ENCODE data around the gene ATRIP. TPM values are rescaled to one million over a fixed set of nuclear protein-coding genes. Genes with fewer than 3 reads are reported as not detected.
A peak's percentile ranks its signal among the peaks of the same experiment; 100 is the strongest.

Gene ATRIP
- total RNA-seq, 1 donor from 2014 or later: 3.3 TPM

GRCh38 chr3:48409291-48410201 is 37.0 kb upstream of the ATRIP start:
- DNase-seq (ENCODE audit: low spot score) (peak; percentile 41), ATAC-seq (no peak)

GRCh38 chr3:48410205-48411040 is 36.1 kb upstream of the ATRIP start:
- ATAC-seq: no peak
- peak; percentile 44 for DNase-seq (ENCODE audit: low spot score)

GRCh38 chr3:48411041-48411588 is 35.4 kb upstream of the ATRIP start:
- peak; percentile 41 for DNase-seq (ENCODE audit: low spot score)
- no peak for ATAC-seq

DNA sequence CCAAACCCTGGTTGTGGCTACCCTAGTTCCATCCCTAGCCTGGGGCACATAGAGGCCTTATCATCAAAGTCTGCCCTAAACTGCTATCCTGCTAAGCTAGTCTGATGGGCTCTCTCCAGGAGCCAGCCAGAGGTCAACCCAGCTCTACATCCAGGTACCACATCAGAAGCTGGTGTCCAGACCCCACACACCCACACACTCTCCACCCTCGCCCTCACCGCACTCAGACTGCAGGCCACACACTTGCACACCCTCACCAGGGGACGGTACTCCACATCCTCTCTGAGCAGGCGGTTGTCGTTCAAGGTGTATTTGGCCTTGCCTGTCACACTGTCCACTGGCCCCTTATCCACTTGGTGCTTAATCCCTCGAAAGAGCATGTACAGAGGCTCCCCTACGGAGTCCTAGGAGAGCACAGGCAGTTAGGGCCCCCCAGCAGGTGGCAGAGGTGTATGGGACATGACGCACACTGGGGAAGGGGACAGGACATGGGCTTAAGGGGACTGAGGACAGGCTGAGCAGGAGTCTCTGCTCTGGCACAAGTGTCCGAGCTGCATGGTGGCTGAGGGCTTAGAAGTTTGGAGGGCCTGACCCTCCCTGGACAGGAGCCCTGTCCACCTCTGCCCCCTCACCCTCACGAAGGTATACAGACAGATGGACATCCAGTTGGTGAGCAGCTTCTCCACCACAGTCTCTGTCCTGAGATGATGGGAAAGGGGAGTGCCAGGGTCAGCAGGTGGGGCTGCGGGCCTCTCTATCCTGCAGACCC is 34.7 kb upstream of the ATRIP start:
- DNase-seq (ENCODE audit: low spot score) (peak; percentile 40), ATAC-seq (no peak)

DNA sequence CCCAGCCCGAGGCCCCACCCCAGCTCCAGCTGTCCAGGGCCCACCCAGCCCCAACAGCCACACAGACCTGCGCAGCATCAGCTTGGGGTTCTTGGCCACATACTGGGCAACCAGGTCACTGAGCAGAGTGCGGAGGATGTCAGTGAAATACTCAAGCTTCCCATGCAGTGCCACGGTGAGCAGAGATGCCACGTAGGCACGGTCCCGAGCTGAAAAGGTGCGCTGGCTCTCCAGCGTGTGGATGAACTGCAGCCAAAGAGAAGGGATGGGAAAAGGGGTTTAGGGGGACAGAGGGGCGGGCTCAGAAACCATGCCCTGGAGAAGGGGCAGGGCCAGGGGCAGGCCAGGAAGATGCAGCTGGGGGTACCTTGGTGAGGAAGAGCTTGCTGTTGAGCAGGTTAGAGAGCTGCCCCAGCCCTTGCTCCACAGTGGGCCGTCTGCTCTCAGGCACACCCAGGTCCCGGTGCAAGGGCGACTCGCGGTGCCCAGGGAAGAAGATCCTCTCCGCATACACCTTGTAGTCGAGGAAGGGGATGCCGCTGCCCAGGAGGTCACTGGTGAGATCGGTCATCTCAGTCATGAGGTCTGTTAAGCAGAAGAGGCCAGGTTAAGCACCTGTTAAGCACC is 34.0 kb upstream of the ATRIP start:
- ATAC-seq (no peak), DNase-seq (ENCODE audit: low spot score) (peak; percentile 36)

- no peak for DNase-seq (ENCODE audit: low spot score)
- no peak for ATAC-seq
Measured at GRCh38 chr3:48413086-48413485, 33.5 kb upstream of the ATRIP start.

DNA sequence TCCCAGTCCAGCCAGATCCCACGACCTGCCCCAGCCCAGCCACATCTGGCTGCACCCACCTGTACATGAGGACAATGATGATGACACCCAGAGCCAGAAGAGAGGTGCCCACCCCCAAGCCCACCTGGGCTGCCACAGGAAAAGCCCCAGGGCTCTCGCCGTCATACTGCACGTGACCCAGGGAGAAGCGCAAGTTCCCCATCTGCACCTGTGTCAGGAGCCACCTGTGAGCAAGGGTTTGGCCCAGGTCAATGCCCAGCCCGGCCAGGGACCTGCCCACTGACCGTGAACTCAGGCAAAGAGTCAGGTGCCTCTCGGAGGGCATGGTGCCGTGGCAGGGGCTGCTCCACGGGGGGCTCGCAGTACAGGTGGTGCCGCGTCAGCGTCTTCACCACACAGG is 32.9 kb upstream of the ATRIP start:
- ATAC-seq (no peak), DNase-seq (ENCODE audit: low spot score) (no peak)

- DNase-seq (ENCODE audit: low spot score) (no peak), ATAC-seq (no peak)
Measured at GRCh38 chr3:48414376-48415250, 31.9 kb upstream of the ATRIP start.

GRCh38 chr3:48415251-48415953 is 31.1 kb upstream of the ATRIP start:
- DNase-seq (ENCODE audit: low spot score): no peak

DNA sequence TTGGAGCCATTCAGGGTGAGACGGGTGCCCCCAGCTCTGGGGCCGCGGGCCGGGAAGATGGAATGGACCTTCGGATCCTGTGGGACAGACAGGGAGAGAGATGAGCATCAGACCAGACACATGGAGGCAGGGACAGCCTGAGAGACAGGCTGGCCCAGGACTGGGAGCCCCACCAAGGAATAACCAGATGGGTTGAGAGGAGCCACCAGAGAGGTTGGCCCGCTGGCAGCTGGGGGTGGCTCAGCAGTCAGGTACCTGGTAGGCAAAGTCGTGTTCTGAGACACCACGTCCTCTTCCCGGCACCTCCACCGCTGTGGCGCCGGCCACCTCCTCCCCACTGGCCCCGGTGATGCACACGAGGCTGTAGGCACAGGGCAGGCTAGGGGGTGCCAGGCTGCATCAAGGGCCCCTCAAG is 30.4 kb upstream of the ATRIP start:
- DNase-seq (ENCODE audit: low spot score) (no peak), ATAC-seq (no peak)

More at GRCh38 chr3:48415251-48415953, 31.1 kb upstream of the ATRIP start:
- no peak for ATAC-seq

DNA sequence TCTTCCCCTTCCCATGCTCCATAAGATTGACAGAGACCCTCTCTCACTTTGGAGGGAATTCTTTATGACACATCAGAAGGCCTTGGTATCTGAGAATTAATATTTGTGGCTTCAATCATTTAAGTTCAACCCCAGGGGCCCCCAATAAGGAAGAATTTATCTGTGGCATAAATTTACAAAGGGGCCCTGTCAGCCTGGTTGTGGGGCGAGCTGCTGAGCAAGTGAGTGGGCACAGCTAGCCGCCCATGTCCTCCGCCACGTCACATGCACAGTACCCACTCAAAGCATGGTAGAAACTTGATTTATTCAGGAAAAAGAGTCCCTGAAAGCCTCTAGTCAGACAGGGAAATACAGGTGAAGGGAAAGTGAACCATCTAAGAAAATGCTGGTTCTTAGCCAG is 30.0 kb upstream of the ATRIP start:
- ATAC-seq (no peak), DNase-seq (ENCODE audit: low spot score) (no peak)

DNA sequence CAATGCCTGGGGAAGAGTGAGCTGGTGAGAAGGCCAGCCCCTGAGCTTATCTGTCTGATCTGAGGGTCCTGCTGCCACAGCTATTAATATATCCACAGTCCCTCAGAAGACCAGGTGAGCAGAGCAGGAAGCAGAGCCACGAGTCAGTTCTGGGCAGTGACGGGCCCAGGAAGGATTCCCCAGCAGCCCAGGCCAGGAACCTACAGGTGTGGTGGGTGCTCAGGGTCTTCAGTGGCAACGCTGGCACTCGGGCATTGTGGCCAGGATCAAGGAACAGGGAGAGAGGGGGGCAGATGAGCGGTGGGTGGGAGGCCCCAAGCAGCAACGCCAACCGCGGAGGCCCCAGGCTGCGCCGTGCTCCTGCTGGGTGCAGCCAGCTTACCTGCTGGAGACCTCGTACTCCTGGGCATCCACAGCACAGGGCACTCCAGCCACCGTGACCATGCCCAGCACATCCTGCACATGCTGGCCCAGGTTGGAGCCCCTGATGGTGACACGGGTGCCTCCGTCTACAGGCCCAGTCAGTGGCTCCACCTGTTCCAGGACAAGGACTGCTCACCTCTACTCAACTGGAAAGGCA is 28.9 kb upstream of the ATRIP start:
- DNase-seq (ENCODE audit: low spot score) (no peak), ATAC-seq (no peak)

- no peak for ATAC-seq
- no peak for DNase-seq (ENCODE audit: low spot score)
Measured at GRCh38 chr3:48418140-48418539, 28.4 kb upstream of the ATRIP start.

GRCh38 chr3:48418651-48419050 is 27.9 kb upstream of the ATRIP start:
- ATAC-seq (no peak), DNase-seq (ENCODE audit: low spot score) (no peak)

DNA sequence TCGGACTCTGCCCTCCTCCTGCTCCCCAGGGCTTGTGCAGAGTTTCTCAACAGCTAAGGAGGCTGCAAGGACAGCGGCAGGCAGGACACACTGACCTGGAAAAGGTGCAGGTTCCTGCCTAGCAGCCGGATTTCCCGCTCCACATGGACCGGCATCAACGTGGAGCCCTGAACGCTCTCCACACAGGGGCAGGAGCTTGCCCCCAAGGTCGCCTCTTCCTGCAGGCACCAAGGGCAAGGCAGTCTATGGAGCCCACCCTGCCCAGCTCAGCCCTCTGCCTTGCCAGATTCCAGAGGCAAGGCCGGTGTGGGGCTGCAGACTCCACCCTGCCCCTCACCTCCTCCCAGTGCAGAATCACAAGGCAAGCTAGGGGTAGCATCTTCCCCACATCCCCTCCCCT is 27.4 kb upstream of the ATRIP start:
- ATAC-seq (no peak), DNase-seq (ENCODE audit: low spot score) (no peak)

GRCh38 chr3:48419597-48419996 is 26.9 kb upstream of the ATRIP start:
- no peak for DNase-seq (ENCODE audit: low spot score)

DNA sequence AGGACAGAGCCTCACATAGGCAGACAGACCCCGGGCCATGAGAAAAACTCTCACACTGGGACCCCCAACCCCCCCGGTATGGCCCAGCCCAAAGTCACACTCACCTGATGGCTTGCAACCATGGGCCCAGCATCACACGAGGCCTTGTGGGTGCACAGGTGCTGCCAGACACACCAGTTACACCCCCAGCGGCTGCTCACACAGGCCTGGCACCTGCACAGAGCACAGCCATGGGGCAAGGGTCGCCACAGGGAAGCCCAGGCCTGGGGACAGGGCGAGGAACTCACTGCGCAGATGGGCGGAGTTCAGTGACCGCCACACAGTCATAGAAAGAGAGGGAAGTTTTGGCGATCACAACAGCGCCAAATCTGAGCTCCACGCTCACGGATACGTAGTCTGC is 26.0 kb upstream of the ATRIP start:
- peak; percentile 12 for ATAC-seq
- no peak for DNase-seq (ENCODE audit: low spot score)

More at GRCh38 chr3:48419597-48419996, 26.9 kb upstream of the ATRIP start:
- ATAC-seq: no peak

- DNase-seq (ENCODE audit: low spot score) (no peak), ATAC-seq (no peak)
Measured at GRCh38 chr3:48422272-48422671, 24.3 kb upstream of the ATRIP start.
